HG02798 (cell line): ENCODE data around the gene UGT1A7.

Experiments used
- ATAC-seq: cut with Tn5 transposase; IDR thresholded peaks from one replicate; pipeline ENCODE4 v1.9.1; 2021; ENCODE audit warnings: mild to moderate bottlenecking; ENCODE audit not compliant: unreplicated experiment, poor library complexity

The UGT1A7 gene

DNA sequence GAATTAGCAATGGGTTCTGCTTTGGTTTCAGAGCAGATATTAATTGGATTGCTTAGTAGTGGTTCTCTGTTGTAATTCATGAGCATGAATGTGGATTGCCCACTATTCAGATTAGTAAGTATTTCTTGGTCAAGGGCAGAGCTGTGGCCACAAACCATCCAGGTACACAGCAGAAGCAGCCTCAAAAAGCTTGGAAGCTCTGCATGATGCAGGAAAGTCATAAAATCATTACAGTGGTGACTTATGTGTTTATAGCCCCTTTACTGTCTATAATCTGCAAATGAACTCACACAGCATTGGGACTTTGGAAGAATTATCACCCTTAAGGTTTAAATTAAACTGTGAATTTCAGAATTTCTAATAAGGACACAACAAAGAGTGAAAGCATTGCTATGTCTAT is 76.4 kb downstream of the UGT1A7 start:
- no peak for ATAC-seq

DNA sequence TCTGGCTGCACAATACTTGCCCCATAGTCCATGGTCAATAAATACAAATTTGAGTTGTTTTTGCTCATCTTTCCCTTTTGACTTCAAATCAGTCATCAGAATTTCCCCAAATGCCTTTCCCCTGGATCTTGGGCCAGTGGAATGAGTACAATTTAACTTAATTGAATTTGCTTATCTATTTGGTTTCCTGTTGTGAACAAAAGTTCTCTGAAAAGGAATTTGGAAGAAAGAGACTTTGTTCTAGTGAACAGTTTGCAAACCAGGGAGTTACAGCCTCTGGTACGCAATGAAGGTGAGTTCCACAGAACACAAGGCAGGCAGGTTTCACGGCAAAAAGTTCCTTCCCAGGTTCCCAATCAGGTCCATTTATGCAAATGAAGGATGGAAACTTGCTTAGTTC is 77.1 kb downstream of the UGT1A7 start:
- ATAC-seq: no peak

DNA sequence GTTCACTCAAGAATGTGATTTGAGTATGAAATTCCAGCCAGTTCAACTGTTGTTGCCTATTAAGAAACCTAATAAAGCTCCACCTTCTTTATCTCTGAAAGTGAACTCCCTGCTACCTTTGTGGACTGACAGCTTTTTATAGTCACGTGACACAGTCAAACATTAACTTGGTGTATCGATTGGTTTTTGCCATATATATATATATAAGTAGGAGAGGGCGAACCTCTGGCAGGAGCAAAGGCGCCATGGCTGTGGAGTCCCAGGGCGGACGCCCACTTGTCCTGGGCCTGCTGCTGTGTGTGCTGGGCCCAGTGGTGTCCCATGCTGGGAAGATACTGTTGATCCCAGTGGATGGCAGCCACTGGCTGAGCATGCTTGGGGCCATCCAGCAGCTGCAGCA is 78.3 kb downstream of the UGT1A7 start, which contains the start of gene UGT1A1:
Gene UGT1A1, plus strand, starts transcription at position 228 of the 400 bp plus-strand sequence. Its CDS starts 18 bp downstream, at position 246.
- ATAC-seq: no peak

DNA sequence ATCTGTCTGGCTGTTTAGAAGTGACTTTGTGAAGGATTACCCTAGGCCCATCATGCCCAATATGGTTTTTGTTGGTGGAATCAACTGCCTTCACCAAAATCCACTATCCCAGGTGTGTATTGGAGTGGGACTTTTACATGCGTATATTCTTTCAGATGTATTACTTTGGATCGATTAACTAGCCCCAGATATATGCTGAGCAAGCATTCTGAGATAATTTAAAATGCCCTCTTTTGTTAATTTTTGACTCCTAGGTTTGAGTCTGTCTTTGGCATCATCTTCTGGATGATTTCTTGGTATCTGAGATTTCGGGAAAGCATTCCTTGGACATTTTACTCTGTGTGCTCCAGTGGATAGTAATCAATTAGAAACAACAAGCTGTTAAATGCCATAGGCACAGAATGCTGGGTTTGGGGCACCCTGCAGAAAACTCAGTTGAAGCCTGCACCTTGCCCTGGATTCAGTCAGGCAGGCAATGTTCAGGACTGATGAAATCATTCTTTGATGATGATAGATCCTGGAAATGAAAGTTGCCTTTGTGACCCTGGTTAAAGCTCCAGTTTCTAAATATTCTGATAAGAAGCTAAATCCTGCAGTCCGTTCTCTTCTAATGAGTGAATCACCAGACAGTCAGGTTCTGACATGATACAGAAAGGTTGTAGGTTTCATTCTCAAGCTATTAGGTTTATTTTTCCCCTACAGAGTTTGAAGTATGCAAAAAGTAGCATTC is 79.5 kb downstream of the UGT1A7 start:
- ATAC-seq: no peak

DNA sequence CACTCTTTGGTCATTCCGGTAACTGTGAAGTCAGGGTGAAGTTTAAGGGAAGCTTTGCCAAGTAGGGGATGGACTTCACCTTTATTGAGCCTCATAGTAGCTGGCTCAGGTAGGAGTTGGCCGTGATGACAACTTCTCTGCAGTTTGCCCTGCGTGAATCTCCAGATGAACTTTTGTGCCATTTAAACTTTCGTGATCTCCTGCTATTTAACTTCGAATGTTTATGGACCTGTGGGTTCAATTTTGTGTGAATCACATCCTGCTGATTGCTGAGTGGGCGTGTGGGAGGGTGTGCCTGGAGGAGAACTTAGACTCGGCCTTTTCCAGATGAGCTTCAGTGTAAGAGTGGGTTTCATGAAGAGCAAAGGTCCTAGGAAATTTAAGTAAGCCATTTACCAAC is 82.6 kb downstream of the UGT1A7 start:
- ATAC-seq: no peak

DNA sequence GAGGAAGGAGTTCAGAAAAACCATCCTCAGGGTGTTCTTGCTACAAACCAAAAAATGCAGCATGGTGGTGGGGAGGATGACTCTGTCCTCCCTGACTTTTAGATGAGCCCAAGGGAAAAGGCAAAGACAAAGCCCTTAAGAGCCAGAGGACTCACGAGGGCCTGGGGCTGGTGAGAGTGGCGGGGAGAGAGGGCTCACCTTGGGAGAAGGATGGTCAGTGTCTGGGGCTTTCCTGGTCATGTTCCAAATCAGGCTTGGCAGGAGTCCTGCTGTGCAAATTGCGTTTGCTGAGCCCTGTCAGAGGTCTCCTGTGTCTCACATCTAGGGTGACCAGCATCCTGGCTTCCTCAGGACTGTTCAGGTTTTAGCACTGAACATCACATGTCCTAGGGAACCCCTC is 83.1 kb downstream of the UGT1A7 start:
- no peak for ATAC-seq

DNA sequence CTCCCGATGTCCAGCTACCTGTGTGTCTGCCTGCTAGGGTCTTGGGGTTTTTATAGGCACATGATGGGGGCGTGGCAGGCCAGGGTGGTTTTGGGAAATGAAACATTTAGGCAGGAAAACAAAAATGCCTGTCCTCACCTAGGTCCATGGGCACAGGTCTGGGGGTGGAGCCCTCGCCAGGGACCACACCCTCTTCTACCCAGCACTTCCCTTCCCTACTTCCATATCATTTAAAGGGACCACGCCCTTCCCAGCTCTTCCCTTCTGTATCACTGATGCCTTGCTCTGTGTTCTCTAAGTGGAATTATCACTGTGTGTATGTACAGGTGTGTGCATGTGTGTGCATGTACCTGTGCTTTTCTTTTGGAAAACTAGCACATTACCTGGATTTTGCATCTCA is 84.7 kb downstream of the UGT1A7 start:
- no peak for ATAC-seq

DNA sequence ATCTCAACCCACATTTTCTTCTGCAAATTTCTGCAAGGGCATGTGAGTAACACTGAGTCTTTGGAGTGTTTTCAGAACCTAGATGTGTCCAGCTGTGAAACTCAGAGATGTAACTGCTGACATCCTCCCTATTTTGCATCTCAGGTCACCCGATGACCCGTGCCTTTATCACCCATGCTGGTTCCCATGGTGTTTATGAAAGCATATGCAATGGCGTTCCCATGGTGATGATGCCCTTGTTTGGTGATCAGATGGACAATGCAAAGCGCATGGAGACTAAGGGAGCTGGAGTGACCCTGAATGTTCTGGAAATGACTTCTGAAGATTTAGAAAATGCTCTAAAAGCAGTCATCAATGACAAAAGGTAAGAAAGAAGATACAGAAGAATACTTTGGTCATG is 86.4 kb downstream of the UGT1A7 start:
- ATAC-seq: no peak

DNA sequence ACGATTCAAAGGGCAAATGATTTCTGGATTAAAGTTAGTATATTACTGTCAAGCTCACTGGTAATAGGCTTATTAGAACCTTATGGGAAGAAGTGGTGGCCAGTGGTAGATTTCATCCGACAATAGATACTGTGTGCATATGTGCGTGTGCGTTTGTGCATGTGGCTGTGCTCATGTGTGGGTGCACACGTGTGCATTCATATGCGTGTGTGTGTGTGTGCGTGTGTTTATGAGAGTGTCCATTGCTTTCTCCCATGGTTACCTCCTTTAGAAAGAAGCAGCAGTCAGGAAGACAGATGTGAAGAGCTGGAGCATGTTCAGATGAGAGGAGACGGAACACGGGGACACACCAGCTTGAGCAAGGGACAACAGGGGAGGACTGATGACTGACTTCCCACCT is 87.6 kb downstream of the UGT1A7 start:
- no peak for ATAC-seq

DNA sequence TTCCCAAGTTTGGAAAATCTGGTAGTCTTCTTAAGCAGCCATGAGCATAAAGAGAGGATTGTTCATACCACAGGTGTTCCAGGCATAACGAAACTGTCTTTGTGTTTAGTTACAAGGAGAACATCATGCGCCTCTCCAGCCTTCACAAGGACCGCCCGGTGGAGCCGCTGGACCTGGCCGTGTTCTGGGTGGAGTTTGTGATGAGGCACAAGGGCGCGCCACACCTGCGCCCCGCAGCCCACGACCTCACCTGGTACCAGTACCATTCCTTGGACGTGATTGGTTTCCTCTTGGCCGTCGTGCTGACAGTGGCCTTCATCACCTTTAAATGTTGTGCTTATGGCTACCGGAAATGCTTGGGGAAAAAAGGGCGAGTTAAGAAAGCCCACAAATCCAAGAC is 90.5 kb downstream of the UGT1A7 start:
- no peak for ATAC-seq

DNA sequence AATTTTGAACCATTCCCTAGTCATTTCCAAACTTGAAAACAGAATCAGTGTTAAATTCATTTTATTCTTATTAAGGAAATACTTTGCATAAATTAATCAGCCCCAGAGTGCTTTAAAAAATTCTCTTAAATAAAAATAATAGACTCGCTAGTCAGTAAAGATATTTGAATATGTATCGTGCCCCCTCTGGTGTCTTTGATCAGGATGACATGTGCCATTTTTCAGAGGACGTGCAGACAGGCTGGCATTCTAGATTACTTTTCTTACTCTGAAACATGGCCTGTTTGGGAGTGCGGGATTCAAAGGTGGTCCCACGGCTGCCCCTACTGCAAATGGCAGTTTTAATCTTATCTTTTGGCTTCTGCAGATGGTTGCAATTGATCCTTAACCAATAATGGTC is 90.9 kb downstream of the UGT1A7 start:
- no peak for ATAC-seq

DNA sequence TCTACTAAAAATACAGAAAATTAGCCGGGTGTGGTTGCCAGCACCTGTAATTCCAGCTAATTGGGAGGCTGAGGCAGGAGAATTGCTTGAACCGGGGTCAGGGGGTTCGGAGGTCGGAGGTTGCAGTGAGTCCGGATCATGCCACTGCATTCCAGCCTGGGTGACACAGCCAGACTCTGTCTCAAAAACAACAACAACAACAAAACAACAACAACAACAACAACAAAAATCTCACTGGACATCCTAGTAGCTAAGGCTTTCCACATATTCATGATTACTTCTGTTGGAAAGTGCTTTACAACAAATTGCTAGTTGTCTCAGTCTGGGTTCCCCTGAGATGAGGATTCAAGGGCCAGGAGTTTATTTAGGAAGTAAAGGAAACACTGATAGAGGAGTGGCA is 92.2 kb downstream of the UGT1A7 start:
- ATAC-seq: no peak

DNA sequence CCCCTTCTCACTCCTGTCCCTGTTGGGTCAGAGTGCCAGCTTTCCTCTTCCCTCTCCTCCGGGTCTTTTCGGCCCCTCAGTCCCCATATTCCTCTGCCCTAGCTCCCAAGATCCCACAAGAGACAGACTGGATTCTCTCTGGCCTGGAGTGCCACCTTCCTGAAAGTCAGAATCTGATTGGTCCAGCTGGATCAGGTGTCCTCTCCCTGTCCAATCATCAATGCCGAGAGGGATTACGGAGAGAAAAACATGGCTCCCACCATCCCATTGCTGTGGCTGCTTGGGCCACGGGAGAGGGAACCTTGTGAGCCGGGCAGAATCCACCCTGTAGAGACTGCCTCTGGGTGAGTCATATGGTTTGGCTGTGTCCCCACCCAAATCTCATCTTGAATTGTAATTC is 93.7 kb downstream of the UGT1A7 start:
- no peak for ATAC-seq

DNA sequence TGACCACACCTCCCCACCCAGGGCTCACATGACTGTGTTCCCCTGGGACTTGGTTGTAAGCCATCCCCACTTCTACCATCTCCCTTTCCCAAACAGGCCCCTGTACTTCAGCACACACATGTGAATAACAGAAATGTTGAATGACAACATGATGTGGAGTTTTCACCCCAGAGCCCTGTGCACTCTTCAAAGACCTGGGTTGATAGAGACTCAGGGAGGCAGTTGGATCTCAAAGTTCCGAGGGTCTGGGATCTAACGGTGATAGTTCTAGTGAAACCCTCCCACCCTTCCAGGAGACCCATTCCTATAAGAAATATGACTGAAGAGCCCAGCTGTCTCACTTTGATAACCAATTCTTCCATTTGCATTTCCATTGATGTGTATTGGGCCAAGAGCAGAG is 96.3 kb downstream of the UGT1A7 start, which contains the start of gene MROH2A:
Gene MROH2A, plus strand, starts transcription at position 301 of the 400 bp plus-strand sequence. CDS start 1,029 bp downstream, outside the sequence.
- ATAC-seq: no peak

DNA sequence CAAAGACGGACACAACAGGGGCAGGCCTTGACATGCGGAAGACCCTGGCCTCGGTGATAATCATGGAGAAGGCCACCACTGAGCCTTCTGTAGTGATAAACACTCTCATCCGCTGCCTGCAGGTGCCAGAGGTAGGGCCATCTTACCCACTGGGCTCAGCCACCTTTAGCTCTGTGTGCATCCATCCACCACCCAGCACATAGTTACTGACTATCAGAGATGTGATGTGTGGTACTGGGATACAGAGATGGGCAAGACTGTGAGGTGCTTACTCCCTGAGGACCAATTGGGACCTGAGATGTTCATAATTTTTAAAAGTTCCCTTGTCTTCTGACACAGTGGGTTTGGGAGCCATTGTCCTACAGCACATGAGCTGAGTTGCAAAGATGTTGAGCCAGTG is 98.0 kb downstream of the UGT1A7 start:
- ATAC-seq: no peak

DNA sequence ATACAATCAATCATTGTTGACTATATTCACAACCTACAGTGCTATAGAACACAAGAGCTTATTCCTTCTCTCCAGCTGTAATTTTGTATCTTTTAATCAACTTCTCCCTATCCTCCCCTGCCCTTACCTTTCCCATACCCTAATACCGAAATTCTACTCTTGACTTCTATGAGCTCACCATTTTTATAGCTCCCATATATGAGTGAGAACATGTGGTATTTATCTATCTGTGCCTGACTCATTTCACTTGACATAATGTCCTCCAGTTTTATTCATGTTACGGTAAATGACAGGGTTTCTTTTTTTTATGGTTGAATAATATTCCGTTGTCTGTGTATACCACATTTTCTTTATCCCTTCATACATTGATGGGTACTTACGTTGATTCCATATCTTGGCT is 99.1 kb downstream of the UGT1A7 start:
- no peak for ATAC-seq

DNA sequence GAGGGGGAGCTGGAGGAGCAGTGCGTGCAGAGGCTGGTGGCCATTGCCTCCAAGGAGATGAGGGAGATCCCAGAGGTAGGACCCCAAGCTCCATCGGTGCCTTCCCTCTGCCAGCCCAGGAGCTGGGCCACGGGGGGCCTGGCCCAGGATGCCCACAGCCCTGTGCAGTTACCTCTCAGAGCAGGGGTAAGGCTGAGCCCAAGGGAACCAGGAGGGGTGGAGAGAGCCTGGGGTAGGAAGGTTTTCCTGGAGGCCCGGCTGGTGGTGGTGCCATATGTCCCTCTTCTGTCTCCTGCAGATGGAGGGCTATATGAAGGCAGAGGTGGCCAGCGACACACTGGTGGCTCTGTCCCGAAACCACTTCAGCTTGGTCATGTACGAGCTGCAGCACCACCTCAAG is 107.9 kb downstream of the UGT1A7 start:
- no peak for ATAC-seq

DNA sequence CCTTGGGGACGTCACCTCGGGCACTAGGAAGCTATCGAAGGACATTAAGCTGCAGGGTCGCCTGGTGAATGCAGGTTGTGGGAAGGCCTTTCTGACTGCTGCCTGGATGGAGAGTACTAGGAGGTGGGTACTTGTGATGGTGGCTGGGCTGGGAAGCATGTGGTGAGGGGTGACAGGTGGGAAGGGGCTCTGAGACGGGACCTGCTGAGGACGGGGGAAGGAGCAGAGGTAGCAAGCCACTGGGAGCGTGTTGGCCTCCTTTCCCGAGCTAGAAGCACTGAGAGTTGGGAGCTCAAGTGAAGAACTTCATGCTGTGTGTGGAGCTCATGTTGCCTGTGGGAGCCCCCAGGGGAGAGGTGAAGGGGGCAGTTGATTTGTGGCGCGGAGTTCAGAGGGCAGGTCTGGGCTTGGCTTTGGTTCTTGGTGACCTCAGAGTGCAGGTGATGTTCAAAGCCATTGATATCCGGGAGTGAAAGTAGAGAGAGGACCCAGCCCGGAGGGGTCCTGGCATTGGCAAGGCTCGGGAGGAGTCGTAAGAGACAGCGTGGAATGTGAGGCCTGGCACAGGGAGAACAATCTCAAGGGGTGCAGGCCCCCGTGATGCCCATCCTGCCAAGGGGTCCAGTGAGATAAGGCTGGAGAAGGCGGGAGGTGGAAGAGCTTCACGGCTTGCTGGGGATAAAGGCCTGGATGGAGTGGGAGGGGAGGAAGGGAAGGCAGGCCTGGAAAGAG is 109.6 kb downstream of the UGT1A7 start:
- no peak for ATAC-seq

DNA sequence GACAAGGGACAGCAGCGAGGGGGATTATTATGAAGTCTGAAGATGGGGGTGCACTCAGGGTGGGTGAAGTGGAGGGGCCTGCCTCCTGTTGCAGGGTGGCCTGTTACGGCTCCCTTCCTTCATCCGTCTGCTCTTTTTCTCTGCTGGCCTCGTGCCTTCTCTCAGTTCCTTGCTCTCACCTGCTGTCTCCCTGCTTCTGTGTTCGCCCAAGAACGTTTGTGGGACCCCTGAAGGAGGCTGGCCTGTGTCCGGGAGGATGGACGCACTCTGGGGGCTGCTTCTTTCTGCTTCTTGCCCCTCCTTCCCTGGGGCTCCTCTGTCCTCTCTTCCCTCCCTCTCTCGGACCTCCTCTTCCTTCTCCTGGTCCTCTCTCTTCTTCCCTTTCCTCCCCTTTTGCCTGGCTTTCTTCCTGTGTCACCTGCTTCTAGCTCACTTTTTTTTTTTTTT is 110.2 kb downstream of the UGT1A7 start:
- ATAC-seq: no peak

DNA sequence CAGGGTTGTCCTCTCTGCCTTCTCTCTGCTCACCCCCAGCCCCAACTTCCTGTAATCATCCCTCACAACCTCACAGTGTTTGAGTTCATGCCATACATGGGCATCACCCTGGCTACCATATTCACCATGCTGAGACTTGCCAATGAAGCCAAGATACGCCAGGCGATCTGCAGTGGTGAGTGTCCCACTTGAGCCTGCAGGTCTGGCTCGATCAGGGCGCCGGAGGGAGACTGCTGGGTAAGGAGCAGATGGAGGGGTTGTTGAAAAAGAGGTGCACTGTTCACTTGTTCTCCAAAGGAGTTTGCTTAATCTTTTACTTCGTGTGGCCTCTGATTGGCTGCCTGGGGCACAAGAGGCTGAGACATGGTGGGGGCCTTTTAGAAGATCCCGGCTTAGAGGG is 111.0 kb downstream of the UGT1A7 start:
- no peak for ATAC-seq

DNA sequence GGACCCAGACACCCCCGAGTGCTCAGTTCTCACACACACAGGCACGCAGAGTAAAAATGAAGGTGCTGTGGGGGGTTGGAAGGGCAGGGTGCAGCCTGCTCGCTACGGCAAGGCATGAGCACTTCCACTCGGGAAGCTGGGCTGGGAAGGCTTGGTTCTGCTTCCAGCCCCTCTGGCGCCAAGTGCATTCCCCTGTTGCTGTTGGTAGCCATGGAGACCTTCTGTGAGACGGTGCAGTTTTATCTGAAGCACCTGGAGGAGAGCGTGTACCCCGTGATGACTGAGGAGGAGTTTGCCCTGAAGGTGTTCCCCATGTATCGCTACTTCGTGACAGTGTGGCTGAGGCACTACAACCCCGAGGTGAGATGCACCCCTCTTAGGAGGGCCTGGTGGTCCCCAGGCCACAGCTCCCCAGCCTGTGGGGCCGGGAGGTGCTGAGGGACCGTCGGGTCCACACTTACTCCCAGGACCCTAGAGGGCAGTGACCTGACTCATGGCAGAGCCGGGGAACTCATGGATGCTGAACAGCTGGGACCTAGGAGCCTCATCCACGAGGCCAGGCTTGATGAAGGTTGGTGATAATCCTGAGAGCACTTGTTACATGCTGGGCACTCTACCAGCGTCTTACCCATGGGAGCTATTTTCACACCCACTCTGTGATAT is 111.9 kb downstream of the UGT1A7 start:
- no peak for ATAC-seq
